HepG2 (cell line): ENCODE measurements around the gene YEATS2. TPM values are rescaled to one million over a fixed set of nuclear protein-coding genes. Genes with fewer than 3 reads are reported as not detected.
A peak's percentile ranks its signal among the peaks of the same experiment; 100 is the strongest.

ENCODE experiments used
- EHMT2 ChIP-seq: fragments of 200-600 bp; sonication (generic); IDR thresholded peaks from 2 replicates; pipeline ENCODE4 v1.7.0; 2017; ENCODE audit warnings: antibody characterized with exemption, low read depth, low read length, borderline replicate concordance
- KMT2B ChIP-seq: IDR thresholded peaks from 2 replicates; pipeline ENCODE4 v1.6.1; 2016; ENCODE audit warnings: missing genetic modification reagents, missing compliant biosample characterization
- LCORL ChIP-seq, 2 experiments: fragments of 450-650 bp in 1 of 2; sonication (generic) in 1 of 2; formaldehyde crosslinking in 1 of 2; IDR thresholded peaks; 2 replicates each; pipeline versions ENCODE4 v1.5.0 to v1.6.1; 2017 to 2020; ENCODE audit warnings: antibody characterized with exemption in 1 of 2, missing genetic modification reagents in 1 of 2
- MED1 ChIP-seq: sonication (generic); formaldehyde crosslinking; IDR thresholded peaks from 2 replicates; pipeline ENCODE4 v1.4.0; 2020; ENCODE audit warnings: missing genetic modification reagents
- MEIS1 ChIP-seq: sonication (generic); formaldehyde crosslinking; IDR thresholded peaks from 2 replicates; pipeline ENCODE4 v1.9.0; 2021; ENCODE audit warnings: mild to moderate bottlenecking, missing genetic modification reagents, moderate library complexity, borderline replicate concordance
- MIER2 ChIP-seq: IDR thresholded peaks from 2 replicates; pipeline ENCODE4 v1.6.1; 2016; ENCODE audit warnings: missing biosample characterization, missing genetic modification reagents
- PHF5A ChIP-seq: IDR thresholded peaks from one replicate; pipeline ENCODE4 v1.6.1; 2018; ENCODE audit warnings: low read depth, missing genetic modification reagents; ENCODE audit not compliant: unreplicated experiment
- SIX4 ChIP-seq: sonication (generic); formaldehyde crosslinking; IDR thresholded peaks from 2 replicates; pipeline ENCODE4 v1.4.0; 2020; ENCODE audit warnings: missing genetic modification reagents
- TEAD2 ChIP-seq: sonication (generic); formaldehyde crosslinking; IDR thresholded peaks from 2 replicates; pipeline ENCODE4 v1.9.0; 2021; ENCODE audit warnings: missing genetic modification reagents
- TEAD3 ChIP-seq: optimal IDR thresholded peaks from 2 replicates; pipeline ENCODE3; 2016; ENCODE audit warnings: borderline replicate concordance
- ZIK1 ChIP-seq: sonication (generic); formaldehyde crosslinking; IDR thresholded peaks from 2 replicates; pipeline ENCODE4 v1.5.0; 2020; ENCODE audit warnings: mild to moderate bottlenecking, low read depth, missing genetic modification reagents, borderline replicate concordance
- ZNF354B ChIP-seq: sonication (generic); formaldehyde crosslinking; IDR thresholded peaks from 2 replicates; pipeline ENCODE4 v1.8.0; 2022; ENCODE audit warnings: mild to moderate bottlenecking, missing genetic modification reagents
- ZNF570 ChIP-seq: sonication (generic); formaldehyde crosslinking; IDR thresholded peaks from 2 replicates; pipeline ENCODE4 v1.4.0; 2020; ENCODE audit warnings: mild to moderate bottlenecking, missing genetic modification reagents, borderline replicate concordance
- ZNF800 ChIP-seq: sonication (generic); formaldehyde crosslinking; IDR thresholded peaks from 2 replicates; pipeline ENCODE4 v1.4.0; 2020; ENCODE audit warnings: missing genetic modification reagents
- ZSCAN29 ChIP-seq: sonication (generic); formaldehyde crosslinking; conservative IDR thresholded peaks from 2 replicates; pipeline ENCODE4 v1.4.0; 2020; ENCODE audit warnings: mild to moderate bottlenecking, missing genetic modification reagents
- ZSCAN9 ChIP-seq: IDR thresholded peaks from 2 replicates; pipeline ENCODE4 v1.6.1; 2016; ENCODE audit warnings: borderline replicate concordance
- polyA plus RNA-seq, 8 experiments: library from polyadenylated mRNA; depleted of rRNA in 3 of 8; stranded (reverse) in 7 of 8; unstranded in 1 of 8; fragments of >200 nt; fragmentation: Illumina TruSeq in 4 of 8; extraction: Trizol in 4 of 8; gene quantifications; 2 replicates each; pipeline versions ENCODE4 v1.2.1 to v1.2.3, GENCODE V29; 2011 to 2016; ENCODE audit warnings: low read depth in 4 of 8, missing spikeins in 1 of 8, mixed read lengths in 1 of 8; ENCODE audit not compliant: insufficient read depth in 1 of 8
- total RNA-seq, 5 experiments: library from RNA; depleted of rRNA; stranded (reverse); fragments of >200 nt; fragmentation: Illumina TruSeq; extraction: Trizol; gene quantifications; 2 replicates each; pipeline ENCODE4 v1.2.3, GENCODE V29; 2016; ENCODE audit warnings: low read depth in 1 of 5
- TF ChIP-seq, protein P1 (sequence below): sonication (generic); formaldehyde crosslinking; IDR thresholded peaks from 2 replicates; pipeline ENCODE4 v1.4.0; 2020; ENCODE audit warnings: missing genetic modification reagents
- TF ChIP-seq, protein P2 (sequence below), 2 experiments: sonication (generic) in 1 of 2; formaldehyde crosslinking in 1 of 2; IDR thresholded peaks; 2 replicates each; pipeline versions ENCODE4 v1.4.0 to v1.6.1; 2018 to 2020; ENCODE audit warnings: missing genetic modification reagents in 2 of 2, borderline replicate concordance in 1 of 2, low read depth in 1 of 2, mild to moderate bottlenecking in 1 of 2, missing biosample characterization in 1 of 2
- TF ChIP-seq, protein P3 (sequence below): sonication (generic); formaldehyde crosslinking; conservative IDR thresholded peaks from 2 replicates; pipeline ENCODE4 v1.8.0; 2022; ENCODE audit warnings: mild to moderate bottlenecking, moderate library complexity, missing genetic modification reagents

YEATS2 gene
- total and polyA plus RNA-seq, 2 of the 13 experiments (the other 11 are each of a cell fraction or from before 2014, with no cell fraction given) = 18.6 to 33.7 TPM

GRCh38 chr3:183745300-183746098 lies 47.9 kb downstream of the YEATS2 start (continued):
- TF ChIP-seq TEAD2 (CRISPR knock-in tag) (no peak), LCORL (IDR thresholded peaks at IDR 0.05) (no peak), LCORL (CRISPR knock-in tag; IDR thresholded peaks at IDR 0.05) (no peak), ZNF354B (CRISPR knock-in tag) (no peak), SIX4 (CRISPR knock-in tag) (no peak), MEIS1 (CRISPR knock-in tag) (no peak), ZNF570 (no peak), MED1 (CRISPR knock-in tag) (peak; percentile 65), EHMT2 (no peak), TEAD3 (peak; percentile 44), ZSCAN9 (CRISPR knock-in tag) (no peak), PHF5A (CRISPR knock-in tag) (peak; percentile 25), MIER2 (CRISPR knock-in tag) (no peak), ZIK1 (no peak), ZSCAN29 (CRISPR knock-in tag) (no peak), KMT2B (CRISPR knock-in tag) (no peak), ZNF800 (CRISPR knock-in tag) (no peak; the same call in 1 of the 2 replicates)
- TF ChIP-seq, protein P1, sequence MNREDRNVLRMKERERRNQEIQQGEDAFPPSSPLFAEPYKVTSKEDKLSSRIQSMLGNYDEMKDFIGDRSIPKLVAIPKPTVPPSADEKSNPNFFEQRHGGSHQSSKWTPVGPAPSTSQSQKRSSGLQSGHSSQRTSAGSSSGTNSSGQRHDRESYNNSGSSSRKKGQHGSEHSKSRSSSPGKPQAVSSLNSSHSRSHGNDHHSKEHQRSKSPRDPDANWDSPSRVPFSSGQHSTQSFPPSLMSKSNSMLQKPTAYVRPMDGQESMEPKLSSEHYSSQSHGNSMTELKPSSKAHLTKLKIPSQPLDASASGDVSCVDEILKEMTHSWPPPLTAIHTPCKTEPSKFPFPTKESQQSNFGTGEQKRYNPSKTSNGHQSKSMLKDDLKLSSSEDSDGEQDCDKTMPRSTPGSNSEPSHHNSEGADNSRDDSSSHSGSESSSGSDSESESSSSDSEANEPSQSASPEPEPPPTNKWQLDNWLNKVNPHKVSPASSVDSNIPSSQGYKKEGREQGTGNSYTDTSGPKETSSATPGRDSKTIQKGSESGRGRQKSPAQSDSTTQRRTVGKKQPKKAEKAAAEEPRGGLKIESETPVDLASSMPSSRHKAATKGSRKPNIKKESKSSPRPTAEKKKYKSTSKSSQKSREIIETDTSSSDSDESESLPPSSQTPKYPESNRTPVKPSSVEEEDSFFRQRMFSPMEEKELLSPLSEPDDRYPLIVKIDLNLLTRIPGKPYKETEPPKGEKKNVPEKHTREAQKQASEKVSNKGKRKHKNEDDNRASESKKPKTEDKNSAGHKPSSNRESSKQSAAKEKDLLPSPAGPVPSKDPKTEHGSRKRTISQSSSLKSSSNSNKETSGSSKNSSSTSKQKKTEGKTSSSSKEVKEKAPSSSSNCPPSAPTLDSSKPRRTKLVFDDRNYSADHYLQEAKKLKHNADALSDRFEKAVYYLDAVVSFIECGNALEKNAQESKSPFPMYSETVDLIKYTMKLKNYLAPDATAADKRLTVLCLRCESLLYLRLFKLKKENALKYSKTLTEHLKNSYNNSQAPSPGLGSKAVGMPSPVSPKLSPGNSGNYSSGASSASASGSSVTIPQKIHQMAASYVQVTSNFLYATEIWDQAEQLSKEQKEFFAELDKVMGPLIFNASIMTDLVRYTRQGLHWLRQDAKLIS = no peak
- TF ChIP-seq, protein P2, sequence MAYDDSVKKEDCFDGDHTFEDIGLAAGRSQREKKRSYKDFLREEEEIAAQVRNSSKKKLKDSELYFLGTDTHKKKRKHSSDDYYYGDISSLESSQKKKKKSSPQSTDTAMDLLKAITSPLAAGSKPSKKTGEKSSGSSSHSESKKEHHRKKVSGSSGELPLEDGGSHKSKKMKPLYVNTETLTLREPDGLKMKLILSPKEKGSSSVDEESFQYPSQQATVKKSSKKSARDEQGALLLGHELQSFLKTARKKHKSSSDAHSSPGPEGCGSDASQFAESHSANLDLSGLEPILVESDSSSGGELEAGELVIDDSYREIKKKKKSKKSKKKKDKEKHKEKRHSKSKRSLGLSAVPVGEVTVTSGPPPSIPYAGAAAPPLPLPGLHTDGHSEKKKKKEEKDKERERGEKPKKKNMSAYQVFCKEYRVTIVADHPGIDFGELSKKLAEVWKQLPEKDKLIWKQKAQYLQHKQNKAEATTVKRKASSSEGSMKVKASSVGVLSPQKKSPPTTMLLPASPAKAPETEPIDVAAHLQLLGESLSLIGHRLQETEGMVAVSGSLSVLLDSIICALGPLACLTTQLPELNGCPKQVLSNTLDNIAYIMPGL (CRISPR knock-in tag; IDR thresholded peaks at IDR 0.05; ENCODE audit: borderline replicate concordance in 1 of 2, low read depth in 1 of 2) = no peak
- TF ChIP-seq, protein P3, sequence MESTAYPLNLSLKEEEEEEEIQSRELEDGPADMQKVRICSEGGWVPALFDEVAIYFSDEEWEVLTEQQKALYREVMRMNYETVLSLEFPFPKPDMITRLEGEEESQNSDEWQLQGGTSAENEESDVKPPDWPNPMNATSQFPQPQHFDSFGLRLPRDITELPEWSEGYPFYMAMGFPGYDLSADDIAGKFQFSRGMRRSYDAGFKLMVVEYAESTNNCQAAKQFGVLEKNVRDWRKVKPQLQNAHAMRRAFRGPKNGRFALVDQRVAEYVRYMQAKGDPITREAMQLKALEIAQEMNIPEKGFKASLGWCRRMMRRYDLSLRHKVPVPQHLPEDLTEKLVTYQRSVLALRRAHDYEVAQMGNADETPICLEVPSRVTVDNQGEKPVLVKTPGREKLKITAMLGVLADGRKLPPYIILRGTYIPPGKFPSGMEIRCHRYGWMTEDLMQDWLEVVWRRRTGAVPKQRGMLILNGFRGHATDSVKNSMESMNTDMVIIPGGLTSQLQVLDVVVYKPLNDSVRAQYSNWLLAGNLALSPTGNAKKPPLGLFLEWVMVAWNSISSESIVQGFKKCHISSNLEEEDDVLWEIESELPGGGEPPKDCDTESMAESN (CRISPR knock-in tag) = no peak
